Duodenal mucosa (tissue), 2 donors: ENCODE results near the gene TPPP.

Experiments used
- H3K27ac ChIP-seq: one replicate; pipeline ENCODE4 v1.7.0; 2013; ENCODE audit warnings: low read depth, low read length
- H3K27me3 ChIP-seq, 2 donors: one replicate each; pipeline ENCODE4 v1.7.0; 2013; ENCODE audit warnings: low read length in 2 of 2, control low read depth in 1 of 2; ENCODE audit not compliant: insufficient read depth in 2 of 2, control insufficient read depth in 1 of 2
- H3K36me3 ChIP-seq, 2 donors: one replicate each; pipeline ENCODE4 v1.7.0; 2013; ENCODE audit warnings: low read length in 2 of 2, control low read depth in 1 of 2; ENCODE audit not compliant: insufficient read depth in 2 of 2, control insufficient read depth in 1 of 2
- H3K4me1 ChIP-seq, 2 donors: one replicate each; pipeline ENCODE4 v1.7.0; 2013; ENCODE audit warnings: low read length in 2 of 2, control low read depth in 1 of 2; ENCODE audit not compliant: insufficient read depth in 2 of 2, control insufficient read depth in 1 of 2
- H3K4me3 ChIP-seq, 2 donors: one replicate each; pipeline ENCODE4 v1.7.0; 2013; ENCODE audit warnings: low read length in 2 of 2, low read depth in 1 of 2
- H3K9ac ChIP-seq, 2 donors: one replicate each; pipeline ENCODE4 v1.7.0; 2013; ENCODE audit warnings: low read length in 2 of 2, low read depth in 1 of 2
- H3K9me3 ChIP-seq, 2 donors: one replicate each; pipeline ENCODE4 v1.7.0; 2013; ENCODE audit warnings: low read length in 2 of 2, control low read depth in 1 of 2; ENCODE audit not compliant: control insufficient read depth in 1 of 2

The TPPP gene

GRCh38 chr5:624951-625230, 68.3 kb downstream of the TPPP start:
- no peak overlapping the region for H3K9ac ChIP-seq
- no peaks in the 10 kb centered on the region for H3K27me3 ChIP-seq
- no peak overlapping the region for H3K27ac ChIP-seq
- H3K36me3 ChIP-seq = peaks cover 8 to 57% of the 10 kb centered on the region in 2 donors
- no peaks in the 10 kb centered on the region for H3K9me3 ChIP-seq
- no peaks in the 10 kb centered on the region for H3K4me1 ChIP-seq
- H3K4me3 ChIP-seq = no peak overlapping the region

- Histone ChIP-seq H3K36me3 (peaks cover 11 to 62% of the 10 kb centered on the region in 2 donors), H3K9me3 (no peaks in the 10 kb centered on the region), H3K27me3 (no peaks in the 10 kb centered on the region), H3K4me3 (no peak overlapping the region), H3K27ac (no peak overlapping the region), H3K9ac (no peak overlapping the region), H3K4me1 (no peaks in the 10 kb centered on the region)
These were observed 68.8 kb downstream of the TPPP start for GRCh38 chr5:624118-624950.

- H3K27ac ChIP-seq = no peak overlapping the region
- peaks cover 16 to 69% of the 10 kb centered on the region in 2 donors for H3K36me3 ChIP-seq
- H3K4me1 ChIP-seq = no peaks in the 10 kb centered on the region
- no peaks in the 10 kb centered on the region for H3K27me3 ChIP-seq
- H3K9ac ChIP-seq = no peak overlapping the region
- H3K4me3 ChIP-seq = no peak overlapping the region
- no peaks in the 10 kb centered on the region for H3K9me3 ChIP-seq
These were observed 69.6 kb downstream of the TPPP start for GRCh38 chr5:623531-623930.

GRCh38 chr5:622946-623522, 70.1 kb downstream of the TPPP start:
- H3K27ac ChIP-seq = no peak overlapping the region
- H3K9ac ChIP-seq = no peak overlapping the region
- H3K36me3 ChIP-seq = peaks cover 16 to 65% of the 10 kb centered on the region in 2 donors
- H3K4me3 ChIP-seq = no peak overlapping the region
- no peaks in the 10 kb centered on the region for H3K27me3 ChIP-seq
- H3K9me3 ChIP-seq = no peaks in the 10 kb centered on the region
- no peaks in the 10 kb centered on the region for H3K4me1 ChIP-seq

GRCh38 chr5:622359-622758, 70.8 kb downstream of the TPPP start:
- Histone ChIP-seq H3K4me3 (no peak overlapping the region), H3K9me3 (no peaks in the 10 kb centered on the region), H3K9ac (no peak overlapping the region), H3K27me3 (no peaks in the 10 kb centered on the region), H3K36me3 (peaks cover 16 to 60% of the 10 kb centered on the region in 2 donors), H3K27ac (no peak overlapping the region), H3K4me1 (no peaks in the 10 kb centered on the region)

GRCh38 chr5:621341-621761, 71.8 kb downstream of the TPPP start:
- H3K4me3 ChIP-seq = no peak overlapping the region
- no peak overlapping the region for H3K9ac ChIP-seq
- H3K27me3 ChIP-seq = no peaks in the 10 kb centered on the region
- no peaks in the 10 kb centered on the region for H3K4me1 ChIP-seq
- no peaks in the 10 kb centered on the region for H3K9me3 ChIP-seq
- peaks cover 16 to 54% of the 10 kb centered on the region in 2 donors for H3K36me3 ChIP-seq
- no peak overlapping the region for H3K27ac ChIP-seq

GRCh38 chr5:620586-621180, 72.5 kb downstream of the TPPP start:
- Histone ChIP-seq H3K27ac (no peak overlapping the region), H3K9ac (no peak overlapping the region), H3K9me3 (no peaks in the 10 kb centered on the region), H3K4me1 (no peaks in the 10 kb centered on the region), H3K4me3 (no peak overlapping the region), H3K27me3 (no peaks in the 10 kb centered on the region), H3K36me3 (peaks cover 16 to 50% of the 10 kb centered on the region in 2 donors)

- Histone ChIP-seq H3K27me3 (no peaks in the 10 kb centered on the region), H3K4me3 (no peak overlapping the region), H3K4me1 (no peaks in the 10 kb centered on the region), H3K9ac (no peak overlapping the region), H3K36me3 (peaks cover 16 to 47% of the 10 kb centered on the region in 2 donors), H3K27ac (no peak overlapping the region), H3K9me3 (no peaks in the 10 kb centered on the region)
These were observed 73.0 kb downstream of the TPPP start for GRCh38 chr5:620152-620551.

GRCh38 chr5:619444-619843, 73.7 kb downstream of the TPPP start:
- H3K9ac ChIP-seq = no peak overlapping the region
- no peaks in the 10 kb centered on the region for H3K4me1 ChIP-seq
- H3K9me3 ChIP-seq = no peaks in the 10 kb centered on the region
- H3K27me3 ChIP-seq = no peaks in the 10 kb centered on the region
- no peak overlapping the region for H3K27ac ChIP-seq
- peaks cover 16 to 42% of the 10 kb centered on the region in 2 donors for H3K36me3 ChIP-seq
- no peak overlapping the region for H3K4me3 ChIP-seq

GRCh38 chr5:618450-618849, 74.7 kb downstream of the TPPP start:
- no peaks in the 10 kb centered on the region for H3K4me1 ChIP-seq
- H3K27me3 ChIP-seq = no peaks in the 10 kb centered on the region
- H3K9ac ChIP-seq = no peak overlapping the region
- H3K4me3 ChIP-seq = no peak overlapping the region
- peaks cover 16 to 38% of the 10 kb centered on the region in 2 donors for H3K36me3 ChIP-seq
- no peak overlapping the region for H3K27ac ChIP-seq
- no peaks in the 10 kb centered on the region for H3K9me3 ChIP-seq
